HG03565 (cell line): Measurements from ENCODE around the gene NEDD9.

ENCODE experiments used
- ATAC-seq: cut with Tn5 transposase; IDR thresholded peaks from one replicate; pipeline ENCODE4 v1.9.1; 2021; ENCODE audit warnings: mild to moderate bottlenecking, moderate library complexity; ENCODE audit not compliant: unreplicated experiment

The NEDD9 gene

DNA sequence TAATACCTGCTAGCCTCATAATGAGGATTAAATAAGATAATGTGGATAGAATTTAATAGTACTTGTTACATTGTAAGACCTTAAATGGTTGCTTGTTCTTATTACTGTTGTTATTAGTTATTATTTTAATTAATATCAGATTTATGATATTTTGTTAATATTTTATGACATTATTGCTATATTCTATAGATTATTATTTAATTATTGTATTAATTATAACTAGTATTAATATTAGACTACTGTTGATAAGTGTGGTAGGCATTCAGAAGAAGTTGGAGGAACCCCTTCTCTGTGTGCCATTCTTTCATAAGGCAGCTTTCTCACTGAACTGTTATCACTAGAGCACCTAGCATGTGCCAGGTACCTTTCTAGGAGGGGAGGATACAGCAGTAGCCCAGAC lies 2.6 kb upstream of the NEDD9 start:
- ATAC-seq = no peak

DNA sequence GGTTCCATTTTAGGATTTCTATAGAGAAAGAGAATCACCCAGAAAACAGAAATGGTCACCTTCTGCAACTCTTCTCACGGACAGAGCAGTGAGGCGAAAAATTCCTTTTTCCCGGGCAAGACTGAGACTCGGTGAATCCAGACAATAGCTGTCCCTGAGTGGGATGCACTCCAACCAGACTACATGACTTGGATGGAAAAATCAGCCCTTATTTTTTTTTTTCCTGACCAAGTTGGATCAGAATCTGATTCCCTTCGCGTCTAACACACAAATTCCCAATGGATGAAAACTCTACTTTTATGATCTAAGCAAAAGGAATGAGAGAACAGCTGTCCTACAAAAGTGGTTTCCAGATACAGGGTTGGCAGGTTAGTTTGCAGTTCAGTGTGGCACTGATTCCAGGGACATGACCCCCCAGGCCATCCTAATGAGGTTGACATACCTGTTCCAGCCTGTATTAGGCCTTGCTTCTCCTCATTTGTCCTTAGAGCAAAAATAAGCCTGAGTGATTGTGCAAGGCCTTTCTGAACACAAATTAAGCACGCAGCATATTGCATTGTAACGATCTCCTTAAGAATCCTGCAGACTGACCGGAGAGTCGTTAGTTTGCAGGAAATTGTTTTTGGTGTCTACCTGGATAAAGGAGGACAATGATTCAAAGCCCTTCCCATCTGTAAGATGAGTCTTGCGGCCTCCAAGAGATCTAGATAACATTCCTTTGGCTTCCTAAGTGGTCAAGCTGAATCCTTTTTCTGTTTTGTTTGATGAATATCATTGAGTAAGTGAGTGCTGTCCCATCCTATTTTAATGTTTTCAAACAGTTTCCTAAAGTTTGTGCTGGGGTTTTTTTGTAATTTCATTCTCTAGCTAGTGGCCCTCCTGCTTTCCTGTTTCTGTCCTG lies 1.5 kb upstream of the NEDD9 start:
- ATAC-seq = no peak

DNA sequence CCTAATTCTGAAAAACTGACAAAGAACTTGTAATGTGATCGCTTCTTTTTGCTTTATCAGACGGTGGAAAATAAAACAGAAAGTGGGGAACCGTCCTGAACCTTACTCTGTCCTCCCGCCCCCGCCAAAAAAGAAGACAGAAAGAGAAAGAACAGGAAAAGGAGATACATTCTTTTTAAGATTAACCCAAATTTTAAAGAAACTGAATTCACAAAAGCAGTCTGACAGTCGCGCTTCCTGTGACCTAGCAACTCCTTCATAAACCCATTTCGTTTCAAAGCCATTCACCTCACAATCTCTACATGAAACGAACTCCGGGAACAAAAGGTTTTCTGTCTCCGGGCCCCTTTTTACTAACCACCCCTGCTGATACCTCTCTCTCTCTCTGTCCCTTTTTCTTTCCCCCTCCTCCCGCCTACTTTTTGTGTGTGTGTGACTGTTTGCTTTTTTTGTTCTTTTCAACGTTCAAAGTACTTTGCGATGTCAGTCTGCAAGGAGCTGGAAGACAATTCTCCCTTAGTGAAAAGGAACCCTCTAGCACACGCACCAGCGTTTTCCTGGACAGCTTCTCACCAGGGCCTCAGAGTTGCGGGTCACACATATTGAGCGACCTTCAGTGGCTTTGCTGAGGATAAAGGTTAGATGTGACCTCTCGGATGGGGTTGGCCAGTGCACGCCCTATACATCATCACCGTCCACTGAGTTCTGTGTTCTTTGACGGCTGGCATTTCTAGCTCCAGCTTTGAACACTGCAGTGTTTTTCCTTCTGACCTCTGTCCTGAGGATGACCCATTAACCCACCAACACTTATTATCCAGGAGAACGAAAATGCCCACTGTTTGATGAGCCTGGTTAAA lies 530 bp upstream of the NEDD9 start:
- ATAC-seq = no peak

DNA sequence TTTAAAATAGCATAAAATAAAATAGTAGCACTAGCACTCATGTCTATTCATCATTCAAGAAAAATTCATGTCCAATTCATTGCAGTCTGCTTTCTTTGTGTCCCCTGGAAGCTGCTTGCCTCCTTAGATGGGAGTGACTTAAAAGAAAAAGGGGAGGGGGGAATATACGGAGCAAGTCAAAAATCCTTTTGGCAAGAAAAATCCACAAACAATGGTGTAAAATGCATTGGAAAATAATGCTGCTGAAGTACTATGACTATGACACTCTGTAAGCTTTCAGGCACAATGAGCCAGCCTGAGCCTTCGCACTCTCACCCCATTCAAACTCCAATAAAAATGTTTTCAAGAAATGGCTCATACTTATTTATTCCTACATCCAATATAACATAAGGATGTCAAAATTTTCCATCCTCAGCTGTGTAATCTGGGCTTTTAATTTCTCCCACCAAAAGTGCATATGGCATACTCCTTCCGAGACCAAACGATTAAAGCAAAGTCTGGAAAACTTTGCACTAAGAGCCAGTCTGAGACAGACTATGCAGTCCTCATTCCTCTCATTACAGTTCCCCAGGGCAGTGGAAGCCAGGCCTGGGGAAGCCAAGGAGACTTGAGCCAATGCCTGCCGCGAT lies 790 bp downstream of the NEDD9 start:
- no peak for ATAC-seq

DNA sequence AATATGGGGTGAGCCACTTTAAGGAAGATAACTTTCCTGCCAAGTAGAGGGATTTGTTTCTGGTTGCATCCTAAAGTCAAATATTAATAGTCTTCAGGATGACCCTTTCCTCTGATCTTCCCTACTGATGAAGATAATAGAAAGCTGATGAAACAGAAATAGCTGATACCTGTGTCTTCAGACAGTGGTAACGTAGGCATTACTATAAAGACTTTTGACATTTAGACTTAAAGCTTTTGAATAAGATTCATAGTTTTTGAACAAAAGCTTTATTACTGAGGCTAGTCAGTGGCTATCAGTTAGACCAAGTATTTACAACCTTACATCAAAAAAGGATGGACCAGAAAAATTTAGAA lies 1.4 kb downstream of the NEDD9 start:
- no peak for ATAC-seq

DNA sequence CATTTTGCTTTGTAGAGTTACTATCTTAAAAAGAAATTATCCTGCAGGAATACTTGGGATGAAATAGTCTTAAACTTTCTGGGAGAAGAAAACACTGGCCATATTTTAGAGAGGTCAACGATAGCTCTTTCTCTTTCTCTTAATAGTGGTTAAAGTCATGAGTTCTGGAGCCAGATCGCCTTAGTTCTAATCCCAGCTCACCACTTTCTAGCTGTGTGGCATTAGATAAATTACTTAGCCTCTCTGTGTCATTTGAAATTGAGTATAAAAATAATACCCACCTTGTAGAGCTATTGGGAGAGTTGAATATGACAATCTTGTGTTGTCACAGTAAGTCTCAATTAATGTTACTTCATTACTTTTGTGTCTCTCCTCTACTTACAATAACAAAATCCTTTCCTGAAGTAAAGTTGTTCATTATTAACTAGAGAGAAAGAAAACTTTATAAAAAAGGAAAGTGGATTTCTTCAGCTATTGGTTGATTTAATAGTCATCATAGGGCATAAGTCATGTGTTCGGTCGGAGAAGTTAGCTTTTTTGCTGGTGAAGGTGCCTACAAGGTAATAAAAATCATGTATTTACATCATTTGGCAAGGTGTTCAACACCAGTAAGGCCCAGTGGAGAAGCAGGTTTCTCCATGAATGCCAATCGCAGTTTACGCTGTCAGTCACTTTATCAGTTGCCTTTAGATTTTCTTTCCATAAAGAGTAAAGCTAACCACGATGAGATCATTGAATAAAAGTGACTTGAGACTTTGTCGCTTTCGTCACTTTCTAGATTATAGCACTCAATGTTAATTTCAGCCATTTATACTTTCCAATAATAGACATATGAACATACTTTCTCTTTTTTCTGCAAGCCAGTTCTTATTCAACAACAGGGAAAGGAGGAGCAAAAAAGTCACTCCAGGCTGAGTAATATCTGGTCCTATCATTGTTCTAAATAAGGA lies 2.0 kb downstream of the NEDD9 start:
- no peak for ATAC-seq

DNA sequence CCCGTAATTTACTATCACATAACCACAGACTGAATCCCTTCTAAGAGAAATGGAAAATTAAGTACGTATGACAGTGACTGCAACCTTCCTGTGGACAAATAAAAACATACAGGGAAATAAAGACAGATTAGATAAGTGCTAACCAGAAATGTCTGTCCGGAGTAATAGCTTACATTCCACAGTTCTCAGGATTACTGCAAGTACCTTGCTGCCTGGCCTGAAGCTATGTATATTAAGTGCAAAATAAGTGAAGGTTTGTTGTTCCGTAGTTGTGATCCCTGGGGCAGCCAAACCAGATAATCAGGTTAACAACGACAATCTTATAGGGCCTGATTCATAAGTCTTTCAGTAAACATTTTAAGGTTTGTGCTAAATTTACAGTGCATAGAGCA lies 2.8 kb downstream of the NEDD9 start:
- no peak for ATAC-seq

DNA sequence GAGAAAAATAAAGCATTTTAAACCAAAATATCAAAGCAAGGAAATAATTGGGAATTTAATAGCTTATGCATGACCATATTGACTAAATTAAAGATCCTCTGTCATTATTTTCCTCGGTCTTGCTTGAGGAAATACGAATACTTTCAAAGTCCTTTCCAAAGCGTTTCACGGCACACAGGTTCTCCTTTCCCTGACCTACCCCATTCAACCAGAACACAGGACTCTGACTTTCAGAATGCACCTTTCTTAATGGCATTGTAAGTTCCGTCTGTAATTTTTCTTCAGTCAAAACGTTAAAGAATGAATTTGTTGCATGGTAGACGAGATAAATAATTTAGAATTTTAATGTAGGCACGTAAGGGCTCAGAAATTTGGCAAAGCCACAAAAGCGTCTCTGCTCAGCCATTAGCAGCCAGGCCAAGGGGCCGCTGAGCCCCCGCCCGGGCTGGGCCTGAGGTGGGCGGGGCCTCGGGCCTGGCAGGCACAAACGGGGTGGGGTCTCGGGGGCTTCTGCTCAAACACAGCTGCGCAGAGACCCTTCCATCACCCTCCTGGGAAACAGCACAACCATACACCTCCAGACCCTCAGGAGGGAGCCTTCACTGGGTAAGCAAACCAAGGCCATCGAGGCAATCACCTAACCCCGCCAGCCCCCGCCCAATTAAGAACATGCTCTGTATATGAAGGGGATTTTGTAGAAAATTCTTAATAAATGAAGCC lies 3.4 kb downstream of the NEDD9 start:
- ATAC-seq = no peak

DNA sequence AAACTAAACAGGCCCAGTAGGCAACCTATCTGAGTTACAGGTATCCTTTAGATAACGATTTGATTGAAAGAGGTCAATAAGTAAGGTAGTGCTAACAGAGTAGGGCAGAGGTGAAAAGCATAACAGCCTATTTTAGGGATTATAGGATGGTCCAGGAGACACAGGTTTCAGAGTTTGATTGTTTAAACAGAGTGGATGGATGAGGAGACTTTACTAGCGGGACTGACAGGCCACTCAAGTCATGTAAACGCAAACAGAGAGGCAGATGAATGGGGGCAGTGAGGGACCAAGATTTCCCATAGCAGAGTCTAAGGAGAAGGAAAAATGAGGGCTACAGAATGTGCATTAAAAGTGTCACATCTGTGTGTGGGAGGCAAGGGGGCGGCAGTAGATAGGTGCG lies 4.8 kb downstream of the NEDD9 start:
- ATAC-seq = no peak

DNA sequence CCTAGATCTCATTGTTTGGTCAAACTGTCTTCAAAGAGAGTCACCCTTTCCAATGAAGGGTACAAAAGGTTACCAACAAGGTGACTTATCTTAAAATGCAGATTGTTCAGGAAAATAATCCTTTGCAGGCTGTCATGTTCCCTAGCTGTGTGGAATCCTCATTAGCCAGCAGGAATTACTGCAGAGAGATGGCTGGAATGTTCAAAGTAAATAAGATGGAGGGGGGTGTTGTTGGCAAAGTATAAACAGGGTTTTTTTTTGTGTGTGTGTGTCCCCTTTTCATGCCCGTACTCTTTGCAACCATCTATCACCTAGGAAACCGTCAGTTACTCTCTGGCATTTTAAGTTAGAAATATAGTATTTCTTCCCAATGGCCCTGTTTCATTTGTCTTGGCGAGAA lies 6.5 kb downstream of the NEDD9 start:
- no peak for ATAC-seq

DNA sequence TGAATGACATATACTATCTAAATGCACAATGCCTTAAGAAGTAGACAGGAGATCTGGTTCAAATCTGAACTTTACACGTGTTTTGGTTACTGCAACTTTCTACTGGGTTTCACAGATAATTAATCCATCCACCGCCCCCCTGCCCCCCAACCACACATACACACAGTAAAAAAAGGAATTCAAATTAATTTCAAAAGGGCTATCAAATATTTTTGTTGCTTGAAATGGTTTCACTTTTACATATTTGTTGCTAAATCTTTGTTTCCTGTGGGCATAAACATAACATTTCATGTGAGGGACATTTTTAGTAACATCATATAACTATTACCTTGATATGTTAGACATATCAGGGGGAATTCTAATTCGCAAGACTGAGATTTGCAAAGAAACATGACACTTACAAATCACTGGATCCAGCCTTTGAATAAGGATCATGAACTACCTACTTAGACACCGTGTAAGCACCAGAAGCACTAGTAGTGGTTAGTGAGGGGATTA lies 7.5 kb downstream of the NEDD9 start:
- no peak for ATAC-seq

DNA sequence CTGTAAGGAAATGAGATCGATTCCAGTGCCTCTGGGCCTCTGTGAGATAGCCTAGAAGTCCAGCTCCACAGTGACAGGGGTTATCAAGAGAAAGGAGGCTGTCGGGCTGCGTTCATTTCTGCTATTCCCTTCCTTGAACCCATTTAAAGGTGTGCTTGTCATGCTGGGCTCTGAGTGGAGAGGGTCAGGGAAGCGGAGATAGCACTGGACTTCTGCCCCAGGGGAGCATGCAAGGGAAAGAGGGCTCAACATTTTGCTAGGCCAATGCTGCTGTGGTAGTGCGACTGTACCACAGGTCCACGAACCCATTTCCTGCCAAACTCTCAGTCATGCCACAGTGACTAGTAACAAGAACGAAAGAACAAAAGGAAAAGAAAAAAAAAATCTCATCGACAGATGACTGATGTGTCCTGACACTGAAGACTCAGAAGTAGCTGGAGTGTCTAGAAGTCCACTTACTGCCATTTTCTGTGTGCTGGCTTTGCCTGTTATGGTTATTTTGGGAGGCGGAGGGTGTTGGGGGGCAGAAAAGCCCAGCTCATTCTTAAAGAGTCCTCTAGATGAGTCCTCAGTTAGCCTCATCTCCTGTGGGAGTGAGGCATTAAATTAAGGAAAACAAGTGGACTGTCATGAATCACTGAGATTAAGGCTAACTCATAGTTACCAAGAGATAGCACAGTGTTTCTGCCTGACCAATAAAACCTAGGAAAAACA lies 8.1 kb downstream of the NEDD9 start:
- peak; percentile 54 for ATAC-seq

DNA sequence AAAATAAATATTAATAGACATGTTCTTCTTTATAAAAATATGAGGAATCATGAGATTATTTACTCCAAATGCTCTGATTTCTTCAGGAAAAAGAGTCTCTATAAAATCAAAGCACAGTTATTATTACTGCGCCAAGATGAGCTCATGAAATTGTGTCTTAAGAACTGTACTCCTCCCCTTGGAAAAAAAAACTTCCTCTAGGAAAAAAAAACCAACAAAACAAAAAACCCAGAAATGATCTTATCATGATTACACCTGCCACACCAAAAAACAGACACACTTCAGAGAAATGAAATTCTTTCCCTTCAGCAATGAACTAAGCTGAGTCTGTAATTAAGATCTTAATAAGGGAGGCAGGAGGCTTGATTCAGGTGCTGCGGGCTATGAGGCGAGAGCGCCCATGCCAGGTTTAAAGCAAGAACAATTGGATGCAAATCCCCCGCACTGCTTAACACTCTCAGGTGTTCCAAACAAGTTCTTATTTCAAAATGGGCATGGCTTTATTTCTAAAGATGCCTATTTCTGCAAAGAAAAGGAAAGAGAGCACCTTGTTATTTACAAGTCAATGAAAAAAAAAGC lies 9.1 kb downstream of the NEDD9 start:
- ATAC-seq = no peak

DNA sequence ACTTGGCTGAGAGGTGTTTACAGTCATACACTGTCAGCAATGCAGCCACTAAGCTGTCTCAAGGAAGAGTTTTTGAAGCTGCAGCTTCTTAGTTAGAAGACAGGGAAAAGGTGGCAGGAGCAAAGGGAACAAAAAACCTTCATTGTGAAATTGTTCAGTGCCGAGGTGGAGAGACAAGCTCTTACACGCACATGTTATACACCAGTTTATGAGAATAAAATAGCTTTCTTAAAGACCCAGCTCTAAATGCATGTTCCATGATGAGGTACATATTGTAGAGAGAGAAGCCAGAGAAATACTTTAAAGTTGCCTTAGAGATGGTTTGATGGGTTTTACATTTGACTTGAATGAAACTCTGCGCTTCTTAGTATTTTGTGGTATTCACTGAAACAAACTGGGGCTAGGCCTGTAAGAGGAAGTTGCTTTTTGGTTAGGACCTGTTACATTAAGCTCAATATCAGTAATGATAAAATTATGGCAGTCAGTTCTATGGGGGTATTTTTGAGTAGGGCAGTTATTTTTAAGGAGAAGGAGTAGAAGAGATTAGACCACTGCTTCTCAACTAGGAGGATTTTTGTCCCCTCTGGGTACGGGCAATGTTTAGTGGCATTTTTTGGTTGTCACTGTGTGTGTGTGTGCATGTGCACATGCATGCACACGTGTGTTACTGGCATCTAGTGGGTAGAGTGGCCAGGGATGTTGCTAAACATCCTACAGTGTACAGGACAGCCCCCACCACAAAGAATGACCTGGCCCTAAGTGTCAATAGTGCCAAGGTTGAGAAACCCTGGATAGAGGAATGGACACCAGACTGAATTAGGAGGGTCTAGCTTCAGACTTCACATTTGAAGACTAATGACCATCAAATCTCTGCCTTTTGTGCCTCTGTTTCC lies 9.8 kb downstream of the NEDD9 start:
- no peak for ATAC-seq

DNA sequence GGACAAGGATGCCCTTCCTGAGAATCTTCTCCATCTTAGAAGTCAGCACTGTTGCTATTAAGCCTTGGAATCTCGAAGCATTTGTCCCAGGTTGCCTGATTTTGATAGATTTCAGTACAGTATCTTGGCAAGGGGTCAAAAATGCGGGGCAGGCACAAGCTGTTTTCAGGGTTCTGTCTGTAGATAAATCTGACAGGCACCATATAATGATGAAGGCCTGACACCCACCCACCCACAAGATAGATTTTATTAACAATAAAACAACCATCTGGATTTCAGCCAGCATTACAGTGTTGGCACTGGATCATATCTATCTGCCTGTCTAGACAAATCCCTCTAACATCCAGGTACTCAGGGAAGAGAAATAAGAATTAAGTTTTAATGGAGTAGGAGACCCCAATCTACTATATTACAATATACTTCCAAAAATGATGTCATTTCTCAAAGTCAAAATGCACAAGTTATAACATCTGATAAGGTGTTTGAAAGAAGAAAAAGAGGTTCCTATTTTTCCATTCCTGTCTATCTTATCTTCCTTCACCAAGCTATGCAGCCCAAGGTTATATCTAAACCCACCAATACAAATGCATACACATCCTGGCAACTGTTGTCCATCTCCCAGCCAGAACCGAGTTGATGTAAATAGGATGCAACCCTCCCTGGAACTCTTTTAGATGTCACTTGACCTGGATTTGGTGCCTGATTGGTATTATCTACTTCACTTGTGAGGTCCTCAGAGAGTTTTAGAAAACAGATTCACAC lies 10.7 kb downstream of the NEDD9 start:
- ATAC-seq = no peak

DNA sequence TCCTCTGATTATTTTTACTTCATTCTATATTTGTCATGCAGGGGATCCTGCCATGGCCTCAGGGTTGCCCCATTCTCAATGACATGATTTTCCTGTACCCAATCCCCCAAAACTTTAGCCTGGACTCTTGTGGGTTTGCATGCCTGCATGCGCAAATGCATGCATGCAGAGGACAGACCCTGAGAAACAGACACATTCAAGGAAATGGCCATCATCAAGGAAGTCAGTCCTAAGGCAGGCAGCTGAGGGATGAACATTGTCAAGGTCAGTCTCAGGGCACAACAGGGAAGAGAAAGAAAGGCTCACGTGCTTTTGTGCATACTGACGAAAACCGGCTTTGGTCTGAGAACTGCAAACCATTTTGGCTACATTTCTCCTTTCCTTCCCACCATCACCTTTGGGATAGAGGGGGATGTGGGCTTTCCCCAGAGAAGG lies 13.1 kb downstream of the NEDD9 start:
- no peak for ATAC-seq
